Daoy (cell line): Measurements from ENCODE around the gene NINL. TPM values are rescaled to one million over a fixed set of nuclear protein-coding genes. Genes with fewer than 3 reads are reported as not detected.

Source experiments
- DNase-seq: peaks from one replicate; pipeline ENCODE4 v3.0.0-alpha.2; 2015; ENCODE audit warnings: low read depth
- total RNA-seq: library from RNA; depleted of rRNA; stranded (reverse); fragments of >200 nt; shearing (Covaris generic); gene quantifications from 2 replicates; pipeline ENCODE4 v1.2.3, GENCODE V29; 2014

NINL gene
- total RNA-seq, 1 experiment from 2014 or later, result 5.8 TPM

GRCh38 chr20:25464501-25465242 is 120.7 kb downstream of the NINL start:
- DNase-seq, result no peak

GRCh38 chr20:25461786-25462545 is 123.4 kb downstream of the NINL start:
- DNase-seq, result no peak

- DNase-seq, result no peak
Observed at GRCh38 chr20:25461281-25461650, 124.1 kb downstream of the NINL start.

GRCh38 chr20:25460566-25461280 is 124.6 kb downstream of the NINL start:
- no peak for DNase-seq

GRCh38 chr20:25459916-25460535 is 125.3 kb downstream of the NINL start:
- DNase-seq, result no peak

- DNase-seq, result no peak
Observed at GRCh38 chr20:25459111-25459830, 126.1 kb downstream of the NINL start.

GRCh38 chr20:25457886-25458680 is 127.2 kb downstream of the NINL start:
- DNase-seq, result no peak

- DNase-seq, result no peak
Observed at GRCh38 chr20:25454153-25454900, 131.0 kb downstream of the NINL start.

GRCh38 chr20:25453035-25453810 is 132.1 kb downstream of the NINL start:
- peak; percentile 26 for DNase-seq

GRCh38 chr20:25452333-25452732 is 133.0 kb downstream of the NINL start:
- no peak for DNase-seq

- no peak for DNase-seq
Observed at GRCh38 chr20:25447671-25448070, 137.7 kb downstream of the NINL start.

GRCh38 chr20:25444556-25444955 is 140.8 kb downstream of the NINL start:
- DNase-seq, result no peak

- no peak for DNase-seq
Observed at GRCh38 chr20:25439328-25439727, 146.0 kb downstream of the NINL start.

GRCh38 chr20:25437153-25437581 is 148.2 kb downstream of the NINL start:
- no peak for DNase-seq

- no peak for DNase-seq
Observed at GRCh38 chr20:25424536-25424935, 160.8 kb downstream of the NINL start.

GRCh38 chr20:25422032-25422431 is 163.3 kb downstream of the NINL start:
- no peak for DNase-seq

GRCh38 chr20:25421102-25421501 is 164.2 kb downstream of the NINL start:
- DNase-seq, result no peak

- DNase-seq, result no peak
Observed at GRCh38 chr20:25418776-25419175, 166.6 kb downstream of the NINL start.

GRCh38 chr20:25408890-25409289 is 176.4 kb downstream of the NINL start:
- no peak for DNase-seq
